Skeletal muscle cell (primary cell): ENCODE data around the gene CD3D.

Source experiments
- DNase-seq: peaks from one replicate; pipeline ENCODE4 v3.0.0-alpha.2; 2010; ENCODE audit warnings: low read depth
- H3K4me3 ChIP-seq: 2 replicates; pipeline ENCODE4 v1.5.1; 2011; ENCODE audit warnings: low read depth, mild to moderate bottlenecking, control low read depth, low read length, moderate library complexity

Gene CD3D

GRCh38 chr11:118341261-118341660, 1.2 kb downstream of the CD3D start:
- H3K4me3 ChIP-seq, result no peak overlapping the region
- DNase-seq, result no peak

- no peak for DNase-seq
- H3K4me3 ChIP-seq, result no peak overlapping the region
These were observed 2.1 kb downstream of the CD3D start for GRCh38 chr11:118340449-118340848.

GRCh38 chr11:118339281-118339961, 3.1 kb downstream of the CD3D start:
- no peak for DNase-seq
- H3K4me3 ChIP-seq, result no peak overlapping the region

GRCh38 chr11:118338637-118339061, 3.9 kb downstream of the CD3D start:
- no peak overlapping the region for H3K4me3 ChIP-seq

GRCh38 chr11:118334745-118335144, 7.8 kb downstream of the CD3D start:
- DNase-seq, result no peak
- no peak overlapping the region for H3K4me3 ChIP-seq

More at GRCh38 chr11:118338637-118339061, 3.9 kb downstream of the CD3D start:
- no peak for DNase-seq

GRCh38 chr11:118328745-118329144, 13.8 kb downstream of the CD3D start:
- DNase-seq, result no peak
- no peak overlapping the region for H3K4me3 ChIP-seq

- no peak overlapping the region for H3K4me3 ChIP-seq
- no peak for DNase-seq
These were observed 17.2 kb downstream of the CD3D start for GRCh38 chr11:118325283-118325682.

GRCh38 chr11:118322721-118323120, 19.8 kb downstream of the CD3D start:
- no peak overlapping the region for H3K4me3 ChIP-seq
- DNase-seq, result no peak

GRCh38 chr11:118321386-118322082, 21.0 kb downstream of the CD3D start:
- DNase-seq, result no peak
- no peak overlapping the region for H3K4me3 ChIP-seq

- DNase-seq, result no peak
- H3K4me3 ChIP-seq, result no peak overlapping the region
These were observed 22.0 kb downstream of the CD3D start for GRCh38 chr11:118320515-118320914.

- no peak overlapping the region for H3K4me3 ChIP-seq
- DNase-seq, result no peak
These were observed 23.2 kb downstream of the CD3D start for GRCh38 chr11:118319337-118319707.

- H3K4me3 ChIP-seq, result no peak overlapping the region
- DNase-seq, result no peak
These were observed 23.7 kb downstream of the CD3D start for GRCh38 chr11:118318581-118319336.

- no peak for DNase-seq
- no peak overlapping the region for H3K4me3 ChIP-seq
These were observed 24.4 kb downstream of the CD3D start for GRCh38 chr11:118318124-118318523.

- no peak overlapping the region for H3K4me3 ChIP-seq
These were observed 27.5 kb downstream of the CD3D start for GRCh38 chr11:118314988-118315411.

GRCh38 chr11:118313242-118313641, 29.3 kb downstream of the CD3D start:
- DNase-seq, result no peak

More at GRCh38 chr11:118314988-118315411, 27.5 kb downstream of the CD3D start:
- no peak for DNase-seq

GRCh38 chr11:118312328-118312727, 30.2 kb downstream of the CD3D start:
- no peak for DNase-seq
- H3K4me3 ChIP-seq, result no peak overlapping the region

More at GRCh38 chr11:118313242-118313641, 29.3 kb downstream of the CD3D start:
- H3K4me3 ChIP-seq, result no peak overlapping the region

- H3K4me3 ChIP-seq, result no peak overlapping the region
- DNase-seq, result no peak
These were observed 31.0 kb downstream of the CD3D start for GRCh38 chr11:118311518-118311917.

GRCh38 chr11:118310781-118311485, 31.6 kb downstream of the CD3D start:
- H3K4me3 ChIP-seq, result no peak overlapping the region
- DNase-seq, result no peak

- DNase-seq, result no peak
- no peak overlapping the region for H3K4me3 ChIP-seq
These were observed 32.2 kb downstream of the CD3D start for GRCh38 chr11:118310271-118310670.
